K562 (cell line): ENCODE measurements around the gene ESPL1.

ENCODE experiments used
- ZFP30 ChIP-seq: fragments of 250-450 bp; sonication (Bioruptor Pico); IDR thresholded peaks from 2 replicates; pipeline ENCODE4 v1.8.0; 2022; ENCODE audit warnings: moderate library complexity, mild to moderate bottlenecking, inconsistent platforms, borderline replicate concordance
- TF ChIP-seq, protein P1 (sequence below), 2 experiments: fragments of 450-650 bp; formaldehyde crosslinking in 1 of 2; IDR thresholded peaks; 2 replicates each; pipeline versions ENCODE4 v1.4.0 to v1.6.1; 2014 to 2020; ENCODE audit warnings: mild to moderate bottlenecking in 2 of 2, borderline replicate concordance in 1 of 2, low read depth in 1 of 2
- TF ChIP-seq, protein P2 (sequence below), 3 experiments: IDR thresholded peaks in 2 of 3; conservative IDR thresholded peaks in 1 of 3; 2 replicates each; pipeline ENCODE4 v1.5.1; 2011 to 2012; ENCODE audit warnings: low read length in 3 of 3, mild to moderate bottlenecking in 3 of 3, control low read depth in 2 of 3, improper control_type of control experiment in 1 of 3, inconsistent platforms in 1 of 3, low read depth in 1 of 3, mixed read lengths in 1 of 3, moderate library complexity in 1 of 3; ENCODE audit not compliant: insufficient read depth in 2 of 3
- TF ChIP-seq, protein P3 (sequence below): fragments of 250-450 bp; sonication (Bioruptor Pico); IDR thresholded peaks from 2 replicates; pipeline ENCODE4 v1.5.0; 2021

DNA sequence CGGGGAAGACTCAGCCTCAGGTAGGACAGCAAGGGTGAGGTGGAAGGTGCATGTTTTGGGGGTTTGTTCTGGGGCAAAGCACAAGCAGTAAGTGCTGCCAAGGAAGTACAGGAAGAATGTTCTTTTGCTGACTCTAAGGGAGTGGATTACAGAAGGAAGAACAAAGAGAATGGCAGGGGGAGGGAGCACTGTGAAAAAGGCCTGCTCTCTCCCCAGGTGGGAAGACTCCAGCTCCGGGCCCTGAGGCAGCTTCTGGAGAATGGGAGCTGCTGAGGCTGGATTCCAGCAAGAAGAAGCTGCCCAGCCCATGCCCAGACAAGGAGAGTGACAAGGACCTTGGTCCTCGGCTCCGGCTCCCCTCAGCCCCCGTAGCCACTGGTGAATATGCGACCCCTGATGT is 20.2 kb downstream of the ESPL1 start:
- TF ChIP-seq, protein P1, sequence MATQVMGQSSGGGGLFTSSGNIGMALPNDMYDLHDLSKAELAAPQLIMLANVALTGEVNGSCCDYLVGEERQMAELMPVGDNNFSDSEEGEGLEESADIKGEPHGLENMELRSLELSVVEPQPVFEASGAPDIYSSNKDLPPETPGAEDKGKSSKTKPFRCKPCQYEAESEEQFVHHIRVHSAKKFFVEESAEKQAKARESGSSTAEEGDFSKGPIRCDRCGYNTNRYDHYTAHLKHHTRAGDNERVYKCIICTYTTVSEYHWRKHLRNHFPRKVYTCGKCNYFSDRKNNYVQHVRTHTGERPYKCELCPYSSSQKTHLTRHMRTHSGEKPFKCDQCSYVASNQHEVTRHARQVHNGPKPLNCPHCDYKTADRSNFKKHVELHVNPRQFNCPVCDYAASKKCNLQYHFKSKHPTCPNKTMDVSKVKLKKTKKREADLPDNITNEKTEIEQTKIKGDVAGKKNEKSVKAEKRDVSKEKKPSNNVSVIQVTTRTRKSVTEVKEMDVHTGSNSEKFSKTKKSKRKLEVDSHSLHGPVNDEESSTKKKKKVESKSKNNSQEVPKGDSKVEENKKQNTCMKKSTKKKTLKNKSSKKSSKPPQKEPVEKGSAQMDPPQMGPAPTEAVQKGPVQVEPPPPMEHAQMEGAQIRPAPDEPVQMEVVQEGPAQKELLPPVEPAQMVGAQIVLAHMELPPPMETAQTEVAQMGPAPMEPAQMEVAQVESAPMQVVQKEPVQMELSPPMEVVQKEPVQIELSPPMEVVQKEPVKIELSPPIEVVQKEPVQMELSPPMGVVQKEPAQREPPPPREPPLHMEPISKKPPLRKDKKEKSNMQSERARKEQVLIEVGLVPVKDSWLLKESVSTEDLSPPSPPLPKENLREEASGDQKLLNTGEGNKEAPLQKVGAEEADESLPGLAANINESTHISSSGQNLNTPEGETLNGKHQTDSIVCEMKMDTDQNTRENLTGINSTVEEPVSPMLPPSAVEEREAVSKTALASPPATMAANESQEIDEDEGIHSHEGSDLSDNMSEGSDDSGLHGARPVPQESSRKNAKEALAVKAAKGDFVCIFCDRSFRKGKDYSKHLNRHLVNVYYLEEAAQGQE (IDR thresholded peaks at IDR 0.05; ENCODE audit: borderline replicate concordance) = no peak
- TF ChIP-seq, protein P1 (CRISPR knock-in tag; IDR thresholded peaks at IDR 0.05; ENCODE audit: low read depth) = no peak
- TF ChIP-seq, protein P2, sequence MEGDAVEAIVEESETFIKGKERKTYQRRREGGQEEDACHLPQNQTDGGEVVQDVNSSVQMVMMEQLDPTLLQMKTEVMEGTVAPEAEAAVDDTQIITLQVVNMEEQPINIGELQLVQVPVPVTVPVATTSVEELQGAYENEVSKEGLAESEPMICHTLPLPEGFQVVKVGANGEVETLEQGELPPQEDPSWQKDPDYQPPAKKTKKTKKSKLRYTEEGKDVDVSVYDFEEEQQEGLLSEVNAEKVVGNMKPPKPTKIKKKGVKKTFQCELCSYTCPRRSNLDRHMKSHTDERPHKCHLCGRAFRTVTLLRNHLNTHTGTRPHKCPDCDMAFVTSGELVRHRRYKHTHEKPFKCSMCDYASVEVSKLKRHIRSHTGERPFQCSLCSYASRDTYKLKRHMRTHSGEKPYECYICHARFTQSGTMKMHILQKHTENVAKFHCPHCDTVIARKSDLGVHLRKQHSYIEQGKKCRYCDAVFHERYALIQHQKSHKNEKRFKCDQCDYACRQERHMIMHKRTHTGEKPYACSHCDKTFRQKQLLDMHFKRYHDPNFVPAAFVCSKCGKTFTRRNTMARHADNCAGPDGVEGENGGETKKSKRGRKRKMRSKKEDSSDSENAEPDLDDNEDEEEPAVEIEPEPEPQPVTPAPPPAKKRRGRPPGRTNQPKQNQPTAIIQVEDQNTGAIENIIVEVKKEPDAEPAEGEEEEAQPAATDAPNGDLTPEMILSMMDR (IDR thresholded peaks at IDR 0.05 in 2 of 3, conservative IDR thresholded peaks at IDR 0.05 in 1 of 3; ENCODE audit: insufficient read depth in 2 of 3, low read depth in 1 of 3, low read length in 3 of 3) = no peak
- TF ChIP-seq, protein P3, sequence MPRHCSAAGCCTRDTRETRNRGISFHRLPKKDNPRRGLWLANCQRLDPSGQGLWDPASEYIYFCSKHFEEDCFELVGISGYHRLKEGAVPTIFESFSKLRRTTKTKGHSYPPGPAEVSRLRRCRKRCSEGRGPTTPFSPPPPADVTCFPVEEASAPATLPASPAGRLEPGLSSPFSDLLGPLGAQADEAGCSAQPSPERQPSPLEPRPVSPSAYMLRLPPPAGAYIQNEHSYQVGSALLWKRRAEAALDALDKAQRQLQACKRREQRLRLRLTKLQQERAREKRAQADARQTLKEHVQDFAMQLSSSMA (CRISPR knock-in tag) = no peak
- TF ChIP-seq ZFP30 = no peak
